HUES64 (cell line): ENCODE data around the gene TARP.

Source experiments
- H3K27ac ChIP-seq: 2 replicates; pipeline ENCODE4 v1.7.0; 2013; ENCODE audit warnings: low read depth, low read length, inconsistent platforms
- H3K27me3 ChIP-seq: 2 replicates; pipeline ENCODE4 v1.6.1; 2013; ENCODE audit warnings: mild to moderate bottlenecking, low read length; ENCODE audit not compliant: insufficient read depth
- H3K36me3 ChIP-seq: 2 replicates; pipeline ENCODE4 v1.6.1; 2013; ENCODE audit warnings: mild to moderate bottlenecking, low read length; ENCODE audit not compliant: insufficient read depth
- H3K4me1 ChIP-seq: 2 replicates; pipeline ENCODE4 v1.6.1; 2013; ENCODE audit warnings: mild to moderate bottlenecking, low read length, moderate library complexity; ENCODE audit not compliant: insufficient read depth
- H3K4me3 ChIP-seq: 2 replicates; pipeline ENCODE4 v1.5.1; 2013; ENCODE audit warnings: mild to moderate bottlenecking, low read length, moderate library complexity
- H3K9ac ChIP-seq: 2 replicates; pipeline ENCODE4 v1.6.1; 2013; ENCODE audit warnings: mild to moderate bottlenecking, low read depth, low read length
- H3K9me3 ChIP-seq: 2 replicates; pipeline ENCODE4 v1.6.1; 2013; ENCODE audit warnings: low read depth, low read length; ENCODE audit not compliant: insufficient read depth
- WGBS: fragments of 150-250, 120-280 bp; methylation state at CpG from one replicate; pipeline ENCODE4 v1.1.7; 2013; ENCODE audit warnings: missing lambda C conversion rate; 5-methylcytosine and 5-hydroxymethylcytosine counted together

The TARP gene

DNA sequence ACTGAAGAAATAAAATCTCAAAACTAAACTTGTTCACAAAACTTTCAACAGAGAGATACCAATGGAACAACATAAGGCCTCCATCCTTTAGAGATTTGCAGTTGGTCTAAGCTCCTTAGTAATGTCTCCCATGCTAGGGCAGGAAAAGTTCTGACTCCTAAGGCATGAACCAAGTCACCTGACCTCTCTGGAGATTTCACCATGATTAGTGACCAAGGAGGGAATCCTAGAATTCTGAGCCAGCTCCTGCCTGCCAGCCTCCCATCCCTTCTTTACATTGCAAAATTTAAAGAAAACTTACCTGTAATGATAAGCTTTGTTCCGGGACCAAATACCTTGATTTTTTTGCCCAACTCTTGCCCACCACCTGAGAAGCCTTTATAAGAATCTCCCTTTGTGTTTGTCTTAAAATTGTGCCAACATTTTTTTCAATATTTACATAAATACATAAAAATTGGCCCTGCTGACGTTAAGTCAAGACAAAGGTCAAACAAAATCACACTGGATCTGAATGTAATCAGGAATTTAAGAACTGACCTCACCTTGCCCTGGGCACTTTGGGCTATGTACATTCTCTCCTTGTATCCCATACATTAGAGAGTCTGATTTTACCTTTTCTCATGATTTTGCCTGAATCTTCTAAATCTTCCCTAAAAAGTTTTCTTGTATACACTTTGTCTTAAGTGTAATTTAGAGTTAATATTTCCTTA, at the start of gene TARP:
Gene TARP (minus strand): TSS at position 351 of the 710 bp plus-strand sequence.
- H3K9ac ChIP-seq = no peak within 1 kb of the TSS
- no peak within 1 kb of the TSS for H3K27ac ChIP-seq
- H3K4me3 ChIP-seq = no peak within 1 kb of the TSS
- H3K9me3 ChIP-seq = no peaks in the 10 kb centered on the region
- 92% methylated on average over 2 of the region's 2 CpGs for WGBS
- H3K27me3 ChIP-seq = no peaks in the 10 kb centered on the region
- H3K4me1 ChIP-seq = peaks cover 23% of the 10 kb centered on the region; the same call in 1 of the 2 replicates
- H3K36me3 ChIP-seq = no peaks in the 10 kb centered on the region

DNA sequence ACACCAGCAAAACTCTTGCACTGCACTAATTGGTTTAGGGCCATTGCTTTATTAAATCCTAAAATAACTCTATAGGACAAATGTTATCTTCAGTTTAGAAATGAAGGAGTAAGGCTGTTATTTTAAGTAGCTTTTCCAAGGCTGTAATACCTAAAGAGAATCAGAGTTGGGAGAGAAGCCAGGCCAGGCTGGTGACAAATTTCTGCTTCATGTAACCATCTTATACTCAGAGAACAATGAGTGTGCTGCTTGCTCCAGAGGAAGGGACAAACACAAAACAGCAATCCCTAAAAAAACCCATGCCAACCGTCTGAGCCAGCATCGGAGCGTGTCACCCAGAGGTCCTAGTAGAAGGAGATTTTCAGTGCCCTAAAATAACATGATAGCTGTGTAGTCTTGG, 49.7 kb upstream of the TARP start:
- H3K4me3 ChIP-seq = no peak overlapping the region
- no peaks in the 10 kb centered on the region for H3K9me3 ChIP-seq
- 97% methylated on average over 3 of the region's 3 CpGs for WGBS
- no peak overlapping the region for H3K9ac ChIP-seq
- H3K36me3 ChIP-seq = no peaks in the 10 kb centered on the region
- peaks cover 17% of the 10 kb centered on the region for H3K4me1 ChIP-seq
- H3K27ac ChIP-seq = no peak overlapping the region
- H3K27me3 ChIP-seq = no peaks in the 10 kb centered on the region

DNA sequence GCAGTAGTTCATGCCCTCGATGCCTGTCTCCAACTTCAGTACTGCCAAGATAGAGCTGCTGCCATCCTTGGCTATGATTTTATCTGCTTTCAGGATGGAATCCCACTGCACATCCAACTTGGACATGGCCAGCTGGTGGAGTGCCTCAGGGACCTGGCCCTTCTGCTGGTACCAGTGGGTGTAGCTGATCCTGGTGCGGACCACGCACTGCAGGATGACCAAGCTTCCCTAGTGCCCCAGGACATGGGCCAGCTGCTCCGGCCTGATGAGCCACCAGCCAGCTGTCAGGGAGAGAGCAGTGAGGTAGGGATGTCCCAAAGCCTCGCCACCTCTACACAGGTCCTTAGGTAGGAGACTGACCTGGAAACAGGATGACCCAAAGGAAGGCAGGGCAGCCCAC, 49.0 kb upstream of the TARP start:
- Histone ChIP-seq H3K27ac (no peak overlapping the region), H3K9me3 (no peaks in the 10 kb centered on the region), H3K4me1 (peaks cover 15% of the 10 kb centered on the region), H3K9ac (no peak overlapping the region), H3K4me3 (no peak overlapping the region), H3K36me3 (no peaks in the 10 kb centered on the region), H3K27me3 (no peaks in the 10 kb centered on the region)
- 96% methylated on average over 5 of the region's 5 CpGs for WGBS

DNA sequence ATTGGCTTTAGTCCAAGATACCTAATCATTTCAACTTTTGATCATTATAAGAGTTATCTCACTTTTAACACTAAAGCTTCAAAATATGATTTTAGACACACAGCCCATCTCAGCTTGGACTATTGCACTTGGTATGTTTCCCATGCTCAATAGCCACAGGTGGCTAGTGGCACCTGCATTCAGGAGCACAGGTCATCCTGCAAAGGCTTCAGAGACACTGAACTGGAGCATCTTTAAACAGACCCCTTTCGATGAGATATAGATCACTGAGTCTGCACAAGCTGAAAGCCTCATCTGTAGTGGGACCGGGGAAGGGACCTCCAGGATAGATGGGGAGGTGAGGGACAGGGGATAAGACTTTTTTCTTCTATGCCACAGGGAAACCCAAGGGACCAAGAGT, 48.5 kb upstream of the TARP start:
- WGBS = 97% methylated on average over 2 of the region's 2 CpGs
- H3K9me3 ChIP-seq = no peaks in the 10 kb centered on the region
- H3K36me3 ChIP-seq = no peaks in the 10 kb centered on the region
- H3K4me1 ChIP-seq = peaks cover 10% of the 10 kb centered on the region
- no peak overlapping the region for H3K4me3 ChIP-seq
- no peaks in the 10 kb centered on the region for H3K27me3 ChIP-seq
- no peak overlapping the region for H3K27ac ChIP-seq
- H3K9ac ChIP-seq = no peak overlapping the region

DNA sequence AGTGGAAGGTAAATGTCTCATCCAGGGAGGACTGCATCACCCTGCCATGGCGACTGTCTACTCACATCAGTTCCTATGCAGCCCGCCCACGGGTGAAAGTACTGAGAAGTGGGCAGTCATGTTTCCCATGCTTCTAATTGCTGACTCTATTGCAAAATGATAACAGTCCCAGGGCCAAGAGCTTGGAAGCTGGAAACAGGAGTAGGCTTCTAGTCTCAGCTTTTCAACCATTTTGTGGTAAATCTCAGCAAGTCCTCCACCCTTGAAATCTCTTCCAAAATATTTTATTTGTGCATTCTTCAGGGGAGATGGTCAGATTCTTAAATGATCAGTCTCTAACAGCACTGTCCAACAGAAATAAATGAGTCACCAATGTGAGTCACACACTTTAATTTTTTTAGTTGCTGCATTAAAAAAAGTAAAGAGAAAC, 48.1 kb upstream of the TARP start:
- Histone ChIP-seq H3K36me3 (no peaks in the 10 kb centered on the region), H3K9me3 (no peaks in the 10 kb centered on the region), H3K27me3 (no peaks in the 10 kb centered on the region), H3K9ac (no peak overlapping the region), H3K4me3 (no peak overlapping the region), H3K27ac (no peak overlapping the region), H3K4me1 (peaks cover 6% of the 10 kb centered on the region)
- 97% methylated on average over 3 of the region's 3 CpGs for WGBS

DNA sequence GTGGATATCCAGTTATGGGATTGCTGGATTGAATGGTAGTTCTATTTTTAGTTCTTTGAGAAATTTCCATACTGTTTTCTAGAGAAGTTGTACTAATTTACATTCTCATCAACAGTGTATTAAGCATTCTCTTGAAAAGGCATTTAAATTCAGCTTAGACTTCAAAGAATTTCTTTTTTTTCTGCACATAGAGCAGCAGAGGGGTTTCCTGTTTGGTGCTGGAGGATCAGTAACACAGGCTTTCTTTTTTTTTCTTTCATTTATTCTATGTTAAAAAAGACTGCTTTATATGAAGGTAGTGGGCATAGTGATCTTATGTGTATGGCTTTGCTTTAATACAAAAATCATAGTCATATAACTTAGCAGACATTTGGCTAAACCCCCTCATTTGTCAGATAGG, 47.6 kb upstream of the TARP start:
- Histone ChIP-seq H3K27me3 (no peaks in the 10 kb centered on the region), H3K36me3 (no peaks in the 10 kb centered on the region), H3K27ac (no peak overlapping the region)

DNA sequence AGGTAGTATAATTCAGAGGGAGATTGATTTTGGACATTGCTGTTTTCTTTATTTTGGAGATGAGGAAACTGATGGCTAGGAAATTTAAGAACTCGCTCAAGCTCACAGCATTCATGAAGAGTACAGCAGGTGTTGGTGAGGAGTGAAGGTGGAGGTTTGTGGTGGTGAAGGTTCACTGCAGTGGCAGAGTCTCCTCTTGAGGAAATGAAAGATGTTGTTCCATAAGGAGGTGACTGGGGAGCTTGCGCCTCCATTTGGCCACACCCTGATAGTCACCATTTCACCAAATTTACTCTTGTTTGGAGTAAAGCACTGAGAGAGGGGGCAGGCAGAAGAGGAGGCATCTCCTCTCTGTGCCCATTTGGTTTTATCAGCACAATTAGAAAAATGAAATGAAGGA, 46.4 kb upstream of the TARP start:
- Histone ChIP-seq H3K27ac (no peak overlapping the region), H3K9ac (no peak overlapping the region), H3K27me3 (no peaks in the 10 kb centered on the region), H3K36me3 (no peaks in the 10 kb centered on the region), H3K4me3 (no peak overlapping the region), H3K9me3 (no peaks in the 10 kb centered on the region), H3K4me1 (peaks cover 6% of the 10 kb centered on the region)
- 91% methylated on average over 1 of the region's 2 CpGs for WGBS

More for the DNA sequence above, 47.6 kb upstream of the TARP start:
- H3K9ac ChIP-seq = no peak overlapping the region
- no peaks in the 10 kb centered on the region for H3K9me3 ChIP-seq
- H3K4me3 ChIP-seq = no peak overlapping the region
- peaks cover 6% of the 10 kb centered on the region for H3K4me1 ChIP-seq

DNA sequence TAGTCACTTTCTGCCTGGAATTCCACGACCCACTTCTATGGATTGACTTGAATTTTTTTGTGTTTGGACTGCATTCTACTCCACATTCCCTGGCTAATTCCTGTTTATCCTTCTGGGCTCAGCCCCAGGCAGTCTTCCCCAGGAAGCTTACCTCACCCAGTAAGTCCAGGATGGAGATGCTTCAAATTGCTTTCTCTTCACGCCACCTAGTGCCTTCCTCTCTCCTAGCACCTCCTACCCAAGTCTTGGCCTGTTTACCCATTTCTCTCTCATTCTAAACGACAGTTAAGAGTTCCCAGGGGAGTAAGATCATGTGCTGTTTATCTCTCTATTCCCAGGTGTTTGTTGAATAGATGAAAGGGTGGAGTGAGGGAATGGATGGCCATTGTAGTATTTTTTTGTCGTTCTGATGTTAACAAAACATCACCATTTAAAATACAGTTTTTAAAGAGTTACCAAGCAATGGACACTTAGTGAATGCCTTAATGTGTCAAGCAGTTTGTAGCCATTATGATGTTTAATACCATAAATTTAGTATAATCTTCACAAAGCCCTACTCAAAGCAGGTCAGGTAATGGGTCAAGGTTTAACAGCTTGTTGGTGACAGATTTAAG, 45.5 kb upstream of the TARP start:
- Histone ChIP-seq H3K9me3 (no peaks in the 10 kb centered on the region), H3K27ac (no peak overlapping the region), H3K36me3 (no peaks in the 10 kb centered on the region), H3K4me3 (no peak overlapping the region), H3K4me1 (peaks cover 6% of the 10 kb centered on the region), H3K9ac (no peak overlapping the region), H3K27me3 (no peaks in the 10 kb centered on the region)
- WGBS = 0% methylated on average over 3 of the region's 4 CpGs

DNA sequence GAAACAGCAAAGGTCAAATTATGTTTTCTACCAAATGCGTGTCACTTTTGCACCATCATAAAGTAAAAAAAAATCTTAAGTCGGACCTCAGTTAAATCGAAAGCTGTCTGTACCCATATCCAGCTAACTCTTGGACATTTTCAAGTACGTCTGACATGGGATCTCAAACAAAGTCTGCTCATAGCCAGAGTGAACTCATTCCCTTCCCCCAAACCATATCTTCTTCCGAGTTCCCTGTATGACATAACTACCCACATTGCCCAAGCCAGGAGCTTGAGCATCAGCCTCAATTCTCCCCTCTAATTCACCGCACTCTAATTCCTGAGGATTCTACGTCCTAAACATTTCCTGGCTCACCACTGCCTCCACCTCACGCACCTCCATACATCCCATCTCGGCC, 44.8 kb upstream of the TARP start:
- Histone ChIP-seq H3K27ac (no peak overlapping the region), H3K4me3 (no peak overlapping the region), H3K9ac (no peak overlapping the region)

DNA sequence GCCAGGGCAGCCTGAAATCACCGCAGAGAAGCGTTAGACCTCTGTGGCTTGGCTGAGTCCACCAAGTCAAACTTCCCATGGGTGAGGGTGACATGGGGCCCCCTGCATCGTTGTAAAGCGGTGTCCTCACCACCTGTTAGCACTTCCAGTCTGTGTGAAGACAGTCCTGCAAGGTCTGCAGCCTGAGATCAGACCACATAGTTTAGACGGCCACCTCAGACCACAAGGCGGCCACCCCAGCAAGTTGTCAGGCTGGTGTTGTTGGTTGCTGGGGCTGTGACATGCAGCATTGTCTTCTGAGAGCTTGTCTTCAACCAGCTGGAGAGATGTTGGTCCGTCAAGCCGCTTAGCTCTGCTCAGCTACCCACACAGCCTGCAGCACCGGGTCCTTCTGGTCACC, 44.1 kb upstream of the TARP start:
- WGBS = 92% methylated on average over 9 of the region's 9 CpGs
- no peaks in the 10 kb centered on the region for H3K9me3 ChIP-seq
- H3K4me3 ChIP-seq = no peak overlapping the region
- peaks cover 6% of the 10 kb centered on the region for H3K4me1 ChIP-seq
- H3K9ac ChIP-seq = no peak overlapping the region
- H3K27me3 ChIP-seq = no peaks in the 10 kb centered on the region
- H3K27ac ChIP-seq = no peak overlapping the region
- H3K36me3 ChIP-seq = no peaks in the 10 kb centered on the region

More for the DNA sequence above, 44.8 kb upstream of the TARP start:
- Histone ChIP-seq H3K27me3 (no peaks in the 10 kb centered on the region), H3K36me3 (no peaks in the 10 kb centered on the region), H3K9me3 (no peaks in the 10 kb centered on the region), H3K4me1 (peaks cover 6% of the 10 kb centered on the region)
- WGBS = 88% methylated on average over 9 of the region's 9 CpGs

DNA sequence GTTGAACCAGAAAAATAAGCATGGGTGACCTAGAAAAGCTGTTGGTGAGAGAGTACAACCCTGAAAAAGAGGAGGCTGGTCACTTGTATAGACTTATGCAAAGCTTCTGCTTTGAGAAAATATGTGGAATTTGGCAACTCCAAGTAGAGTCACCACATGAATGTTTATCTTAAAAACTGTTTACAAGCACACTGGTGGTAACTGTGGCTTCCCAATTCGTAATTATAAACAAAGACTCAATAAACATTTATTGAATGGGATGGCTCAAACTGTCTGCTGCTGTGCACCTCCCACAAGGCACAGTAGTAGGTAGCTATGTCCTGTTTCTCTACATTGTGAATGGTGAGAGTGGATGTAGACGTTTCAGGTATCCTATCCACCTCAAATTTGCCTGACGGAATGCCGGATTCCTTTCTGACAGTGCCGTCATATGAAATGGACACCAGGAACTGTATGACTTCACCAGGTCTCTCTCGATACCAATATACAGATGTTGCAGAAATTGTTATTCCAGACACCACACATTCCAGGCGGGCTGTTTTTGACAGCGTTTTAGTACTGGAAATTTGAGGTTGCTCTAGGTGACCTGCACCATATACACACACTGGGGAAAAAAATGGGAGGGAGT, 43.4 kb upstream of the TARP start:
- no peak overlapping the region for H3K4me3 ChIP-seq

More for the DNA sequence above, 43.4 kb upstream of the TARP start:
- Histone ChIP-seq H3K9me3 (no peaks in the 10 kb centered on the region), H3K27ac (no peak overlapping the region), H3K4me1 (peaks cover 6% of the 10 kb centered on the region), H3K36me3 (no peaks in the 10 kb centered on the region), H3K9ac (no peak overlapping the region), H3K27me3 (no peaks in the 10 kb centered on the region)
- 93% methylated on average over 8 of the region's 8 CpGs for WGBS
